Fibroblast of villous mesenchyme (primary cell): ENCODE data around the gene CCDC142. TPM values are rescaled to one million over a fixed set of nuclear protein-coding genes. Genes with fewer than 3 reads are reported as not detected.
"Not testable (repeated sequence)": the region's sequence is repeated elsewhere in the genome, so short reads cannot be mapped to it uniquely, and the experiment has no call there.

Experiments
- DNase-seq: peaks from one replicate; pipeline ENCODE4 v3.0.0-alpha.2; 2010; ENCODE audit warnings: low read depth
- H3K4me3 ChIP-seq: 2 replicates; pipeline ENCODE4 v1.5.1; 2011; ENCODE audit warnings: low read depth, mild to moderate bottlenecking, low read length
- CTCF ChIP-seq: IDR thresholded peaks from 2 replicates; pipeline ENCODE4 v1.5.1; 2012; ENCODE audit warnings: low read depth, mild to moderate bottlenecking, low read length; ENCODE audit not compliant: insufficient read depth
- total RNA-seq: library from RNA; depleted of rRNA; stranded (reverse); fragments of >200 nt; gene quantifications from 2 replicates; pipeline ENCODE4 v1.2.3, GENCODE V29; 2012

CCDC142 gene
- total RNA-seq, 1 donor: 27.2 TPM

GRCh38 chr2:74472086-74472944 is 10.5 kb downstream of the CCDC142 start, which contains the start of gene MRPL53:
Gene MRPL53, minus strand, starts transcription at chr2:74472680. Its CDS starts 20 bp downstream, at chr2:74472660.
- peak; percentile 94 for DNase-seq
- H3K4me3 ChIP-seq: peak within 1 kb of the TSS; percentile 68
- TF ChIP-seq CTCF: no peak

- H3K4me3 ChIP-seq: peak overlapping the region; percentile 68
- TF ChIP-seq CTCF: no peak
- DNase-seq: no peak
These were observed 11.3 kb downstream of the CCDC142 start for GRCh38 chr2:74471332-74472065.

GRCh38 chr2:74470742-74471141 is 12.1 kb downstream of the CCDC142 start:
- not testable (repeated sequence) for H3K4me3 ChIP-seq, DNase-seq

- peak; percentile 10 for DNase-seq
- no peak for TF ChIP-seq CTCF
- H3K4me3 ChIP-seq: peak overlapping the region; percentile 81
These were observed 18.4 kb downstream of the CCDC142 start for GRCh38 chr2:74464406-74464805.

GRCh38 chr2:74462786-74463105 is 20.1 kb downstream of the CCDC142 start:
- TF ChIP-seq CTCF: no peak
- H3K4me3 ChIP-seq: no peak overlapping the region
- no peak for DNase-seq

GRCh38 chr2:74462054-74462785 is 20.6 kb downstream of the CCDC142 start:
- no peak for TF ChIP-seq CTCF
- no peak for DNase-seq
- no peak overlapping the region for H3K4me3 ChIP-seq
